HG02885 (cell line): Measurements from ENCODE around the gene NUDT2.

Source experiments
- ATAC-seq: cut with Tn5 transposase; IDR thresholded peaks from one replicate; pipeline ENCODE4 v1.9.1; 2021; ENCODE audit warnings: mild to moderate bottlenecking; ENCODE audit not compliant: unreplicated experiment, poor library complexity

The NUDT2 gene

DNA sequence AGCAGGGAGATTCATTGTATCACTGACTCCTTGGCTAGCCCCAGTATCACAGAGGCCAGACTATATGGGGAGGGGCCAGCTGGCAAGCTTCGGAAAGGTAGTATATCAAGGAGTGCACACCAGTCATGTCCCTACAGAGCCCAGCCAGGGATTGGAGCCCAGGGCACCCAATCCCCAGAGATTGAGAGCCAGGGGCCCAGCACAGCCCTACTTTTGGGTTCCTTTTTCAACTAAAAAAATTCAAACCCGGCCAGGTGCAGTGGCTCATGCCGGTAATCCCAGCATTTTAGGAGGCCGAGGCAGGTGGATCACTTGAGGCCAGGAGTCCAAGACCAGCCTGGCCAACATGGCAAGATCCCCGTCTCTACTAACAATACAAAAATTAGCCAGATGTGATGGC, 52.7 kb downstream of the NUDT2 start:
- no peak for ATAC-seq

DNA sequence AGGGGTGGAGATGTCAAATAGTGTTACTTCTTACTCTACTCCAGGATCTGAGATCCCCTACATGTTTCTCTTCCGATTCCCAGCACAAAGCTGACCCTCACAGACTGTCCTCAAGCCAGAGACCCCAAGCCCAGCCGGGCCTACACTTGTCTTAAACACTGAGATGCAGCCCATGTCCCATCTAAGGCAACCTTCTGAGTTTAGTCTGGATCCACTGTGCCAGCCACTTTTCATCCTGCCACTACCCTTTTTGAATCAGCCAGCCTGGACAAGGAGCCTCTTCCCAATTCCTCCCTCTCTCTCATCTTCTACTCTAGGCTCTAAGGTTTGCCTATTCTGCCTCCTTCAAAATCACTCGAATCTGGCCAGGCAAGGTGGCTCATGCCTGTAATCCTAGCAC, 53.5 kb downstream of the NUDT2 start:
- ATAC-seq = no peak

- ATAC-seq = no peak
These were observed 54.5 kb downstream of the NUDT2 start for GRCh38 chr9:34383904-34384303.

GRCh38 chr9:34384368-34385165, 55.2 kb downstream of the NUDT2 start:
- ATAC-seq = no peak

GRCh38 chr9:34385561-34386230, 56.3 kb downstream of the NUDT2 start:
- no peak for ATAC-seq

- ATAC-seq = no peak
These were observed 57.3 kb downstream of the NUDT2 start for GRCh38 chr9:34386656-34387055.

- ATAC-seq = no peak
These were observed 57.9 kb downstream of the NUDT2 start for GRCh38 chr9:34387239-34387638.

- ATAC-seq = no peak
These were observed 63.1 kb downstream of the NUDT2 start for GRCh38 chr9:34392511-34392910.
